ENCODE measurements around the gene RCOR1. TPM values are rescaled to one million over a fixed set of nuclear protein-coding genes. Genes with fewer than 3 reads are reported as not detected.

RCOR1 gene
- total RNA-seq, 3 donors from 2014 or later (not counting 1 experiment from before 2014, with no cell fraction given) = 20.3 to 36.5 (median 21.8) TPM

GRCh38 chr14:102659797-102660196, 67.3 kb downstream of the RCOR1 start:
- DNase-seq = no peak
- WGBS (ENCODE audit: insufficient coverage) = 94% methylated on average over 4 of the region's 4 CpGs
- Histone ChIP-seq H3K4me3 (ENCODE audit: low read length) (no peak overlapping the region), H3K27ac (ENCODE audit: low read length) (no peak overlapping the region), H3K36me3 (ENCODE audit: control insufficient read depth, insufficient read depth, low read length) (no peaks in the 10 kb centered on the region), H3K9me3 (ENCODE audit: control insufficient read depth, insufficient read depth, low read length) (no peaks in the 10 kb centered on the region), H3K4me1 (ENCODE audit: control insufficient read depth, insufficient read depth, low read length) (no peaks in the 10 kb centered on the region), H3K27me3 (ENCODE audit: control insufficient read depth, insufficient read depth, low read length) (no peaks in the 10 kb centered on the region)
- TF ChIP-seq CTCF (IDR thresholded peaks at IDR 0.05) = no peak
- no peak overlapping the region for H3K4me3 Mint-ChIP-seq
- no peaks in the 10 kb centered on the region for H3K27me3 Mint-ChIP-seq (ENCODE audit: low read depth in 2 of 2)
- no peaks in the 10 kb centered on the region for H3K9me3 Mint-ChIP-seq
- intact Hi-C loops (cut with micrococcal nuclease) = no loop called here
- no peaks in the 10 kb centered on the region for H3K36me3 Mint-ChIP-seq
- no peak overlapping the region for H3K27ac Mint-ChIP-seq
- no peak for ATAC-seq
- peaks cover 36 to 39% of the 10 kb centered on the region in 2 donors for H3K4me1 Mint-ChIP-seq

GRCh38 chr14:102661614-102662013, 69.2 kb downstream of the RCOR1 start:
- Histone ChIP-seq H3K9me3 (ENCODE audit: control insufficient read depth, insufficient read depth, low read length) (no peaks in the 10 kb centered on the region), H3K27ac (ENCODE audit: low read length) (no peak overlapping the region), H3K36me3 (ENCODE audit: control insufficient read depth, insufficient read depth, low read length) (no peaks in the 10 kb centered on the region), H3K4me1 (ENCODE audit: control insufficient read depth, insufficient read depth, low read length) (no peaks in the 10 kb centered on the region), H3K4me3 (ENCODE audit: low read length) (no peak overlapping the region), H3K27me3 (ENCODE audit: control insufficient read depth, insufficient read depth, low read length) (no peaks in the 10 kb centered on the region)
- ATAC-seq = no peak
- Mint-ChIP-seq H3K27ac (no peak overlapping the region), H3K36me3 (no peaks in the 10 kb centered on the region), H3K4me3 (no peak overlapping the region), H3K4me1 (peaks cover 38 to 39% of the 10 kb centered on the region in 2 donors), H3K27me3 (ENCODE audit: low read depth in 2 of 2) (no peaks in the 10 kb centered on the region), H3K9me3 (no peaks in the 10 kb centered on the region)
- intact Hi-C loops (cut with micrococcal nuclease) = no loop called here
- no peak for DNase-seq
- no peak for TF ChIP-seq CTCF (IDR thresholded peaks at IDR 0.05)
- WGBS (ENCODE audit: insufficient coverage) = 100% methylated on average over 4 of the region's 4 CpGs

- Mint-ChIP-seq H3K4me1 (peaks cover 42 to 43% of the 10 kb centered on the region in 2 donors), H3K27ac (no peak overlapping the region), H3K36me3 (no peaks in the 10 kb centered on the region), H3K4me3 (no peak overlapping the region), H3K27me3 (ENCODE audit: low read depth in 2 of 2) (no peaks in the 10 kb centered on the region), H3K9me3 (no peaks in the 10 kb centered on the region)
- Histone ChIP-seq H3K4me1 (ENCODE audit: control insufficient read depth, insufficient read depth, low read length) (no peaks in the 10 kb centered on the region), H3K27ac (ENCODE audit: low read length) (no peak overlapping the region), H3K27me3 (ENCODE audit: control insufficient read depth, insufficient read depth, low read length) (no peaks in the 10 kb centered on the region), H3K9me3 (ENCODE audit: control insufficient read depth, insufficient read depth, low read length) (no peaks in the 10 kb centered on the region), H3K36me3 (ENCODE audit: control insufficient read depth, insufficient read depth, low read length) (no peaks in the 10 kb centered on the region), H3K4me3 (ENCODE audit: low read length) (no peak overlapping the region)
- DNase-seq (no peak), ATAC-seq (no peak)
- TF ChIP-seq CTCF (IDR thresholded peaks at IDR 0.05) = no peak
- 97% methylated on average over 6 of the region's 7 CpGs for WGBS (ENCODE audit: insufficient coverage)
- intact Hi-C loops (cut with micrococcal nuclease) = no loop called here
Measured at GRCh38 chr14:102662636-102663430, 70.4 kb downstream of the RCOR1 start.

- Mint-ChIP-seq H3K4me1 (peaks cover 47 to 48% of the 10 kb centered on the region in 2 donors), H3K36me3 (no peaks in the 10 kb centered on the region), H3K27ac (no peak overlapping the region), H3K4me3 (no peak overlapping the region), H3K9me3 (no peaks in the 10 kb centered on the region), H3K27me3 (ENCODE audit: low read depth in 2 of 2) (no peaks in the 10 kb centered on the region)
- intact Hi-C loops (cut with micrococcal nuclease) = no loop called here
- 95% methylated on average over 3 of the region's 3 CpGs for WGBS (ENCODE audit: insufficient coverage)
- DNase-seq (no peak), ATAC-seq (no peak)
- Histone ChIP-seq H3K27me3 (ENCODE audit: control insufficient read depth, insufficient read depth, low read length) (no peaks in the 10 kb centered on the region), H3K36me3 (ENCODE audit: control insufficient read depth, insufficient read depth, low read length) (no peaks in the 10 kb centered on the region), H3K4me1 (ENCODE audit: control insufficient read depth, insufficient read depth, low read length) (no peaks in the 10 kb centered on the region), H3K27ac (ENCODE audit: low read length) (no peak overlapping the region), H3K9me3 (ENCODE audit: control insufficient read depth, insufficient read depth, low read length) (no peaks in the 10 kb centered on the region), H3K4me3 (ENCODE audit: low read length) (no peak overlapping the region)
- TF ChIP-seq CTCF (IDR thresholded peaks at IDR 0.05) = no peak
Measured at GRCh38 chr14:102663440-102663839, 71.0 kb downstream of the RCOR1 start.

All from natural killer cell (primary cell).